Measurements from ENCODE around the gene MC4R.
"Not testable (repeated sequence)": the region's sequence is repeated elsewhere in the genome, so short reads cannot be mapped to it uniquely, and the experiment has no call there.

- TF ChIP-seq POLR2A, CTCF, POLR2AphosphoS5 (IDR thresholded peaks at IDR 0.05): not testable (repeated sequence)
Observed at GRCh38 chr18:60422306-60422705, 49.7 kb upstream of the MC4R start.
